Fibroblast of villous mesenchyme (primary cell): ENCODE data around the gene FBXO15. TPM values are rescaled to one million over a fixed set of nuclear protein-coding genes. Genes with fewer than 3 reads are reported as not detected.

Experiments used
- DNase-seq: peaks from one replicate; pipeline ENCODE4 v3.0.0-alpha.2; 2010; ENCODE audit warnings: low read depth
- H3K4me3 ChIP-seq: 2 replicates; pipeline ENCODE4 v1.5.1; 2011; ENCODE audit warnings: low read depth, mild to moderate bottlenecking, low read length
- CTCF ChIP-seq: IDR thresholded peaks from 2 replicates; pipeline ENCODE4 v1.5.1; 2012; ENCODE audit warnings: low read depth, mild to moderate bottlenecking, low read length; ENCODE audit not compliant: insufficient read depth
- total RNA-seq: library from RNA; depleted of rRNA; stranded (reverse); fragments of >200 nt; gene quantifications from 2 replicates; pipeline ENCODE4 v1.2.3, GENCODE V29; 2012

Gene FBXO15
- 0.32 and 0.43 TPM in 2 replicates for total RNA-seq

DNA sequence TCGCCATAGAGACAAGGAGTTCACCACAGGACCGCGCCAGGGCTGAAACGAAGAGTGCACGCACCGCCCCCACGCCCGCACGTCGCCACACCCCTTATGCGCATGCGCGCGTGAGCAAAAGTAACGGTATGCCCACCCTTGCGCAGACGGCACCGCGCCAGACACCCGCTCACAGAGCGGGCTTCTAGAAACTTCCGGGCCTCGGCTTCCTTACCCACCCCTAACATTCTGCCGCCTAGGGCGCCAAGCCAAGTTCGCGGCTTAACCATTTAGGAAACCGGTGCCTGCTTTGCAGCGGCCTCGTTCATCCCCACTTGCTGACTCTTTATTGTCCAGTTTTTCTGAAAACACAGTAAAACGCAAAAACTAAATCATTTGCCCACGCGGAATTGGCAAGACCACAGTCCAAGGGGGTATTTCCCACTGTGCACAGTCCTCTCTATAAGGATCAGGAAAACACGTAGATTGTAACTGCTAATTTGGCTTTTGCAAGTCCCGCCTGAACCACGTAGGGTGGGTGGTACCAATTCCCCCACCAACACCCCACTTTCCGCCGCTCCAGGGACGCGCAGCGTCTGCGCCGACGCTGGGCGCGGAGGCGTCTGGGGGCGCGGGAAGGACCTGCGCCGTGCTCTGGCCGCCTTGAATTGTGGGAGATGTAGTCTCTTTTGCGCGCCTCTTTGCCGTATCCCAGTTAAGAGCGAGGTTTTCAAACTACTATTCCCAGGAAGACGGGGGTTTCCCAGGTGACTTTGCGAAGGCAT lies at the start of gene FBXO15, which contains the start of gene TIMM21:
Gene FBXO15 (minus strand): TSS at position 56 of the 764 bp plus-strand sequence. CDS start 49 bp downstream, at position 7.
Gene TIMM21 (plus strand): TSS at position 745 of the 764 bp plus-strand sequence. CDS start 286 bp downstream, outside the sequence.
- peak; percentile 97 for DNase-seq
- peak within 1 kb of the TSS; percentile 97 for H3K4me3 ChIP-seq
- TF ChIP-seq CTCF: no peak

- peak; percentile 76 for DNase-seq
Observed at GRCh38 chr18:74196220-74197119, 48.8 kb upstream of the FBXO15 start.

DNA sequence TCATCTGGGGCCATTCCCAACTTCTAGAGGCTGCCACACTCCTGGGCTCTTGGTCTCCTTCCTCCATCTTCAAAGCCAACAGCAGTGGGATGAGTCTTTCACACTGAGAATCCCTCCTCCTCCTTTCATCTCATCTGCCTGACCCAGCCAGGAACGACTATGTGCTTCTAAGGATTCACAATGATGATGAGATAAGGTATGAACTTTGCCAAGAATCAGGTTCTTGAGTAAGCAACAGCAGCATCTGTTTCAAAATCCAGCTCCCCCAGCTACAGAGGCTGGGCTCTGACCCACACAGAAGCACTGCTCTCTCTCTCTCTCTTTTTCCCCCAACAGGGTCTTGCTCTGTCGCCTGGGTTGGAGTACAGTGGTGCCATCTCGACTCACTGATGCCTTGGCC lies 47.1 kb upstream of the FBXO15 start:
- TF ChIP-seq CTCF: no peak
- DNase-seq: peak; percentile 14
- no peak overlapping the region for H3K4me3 ChIP-seq

More at GRCh38 chr18:74196220-74197119, 48.8 kb upstream of the FBXO15 start:
- TF ChIP-seq CTCF: peak; percentile 80
- peak overlapping the region; percentile 37 for H3K4me3 ChIP-seq

DNA sequence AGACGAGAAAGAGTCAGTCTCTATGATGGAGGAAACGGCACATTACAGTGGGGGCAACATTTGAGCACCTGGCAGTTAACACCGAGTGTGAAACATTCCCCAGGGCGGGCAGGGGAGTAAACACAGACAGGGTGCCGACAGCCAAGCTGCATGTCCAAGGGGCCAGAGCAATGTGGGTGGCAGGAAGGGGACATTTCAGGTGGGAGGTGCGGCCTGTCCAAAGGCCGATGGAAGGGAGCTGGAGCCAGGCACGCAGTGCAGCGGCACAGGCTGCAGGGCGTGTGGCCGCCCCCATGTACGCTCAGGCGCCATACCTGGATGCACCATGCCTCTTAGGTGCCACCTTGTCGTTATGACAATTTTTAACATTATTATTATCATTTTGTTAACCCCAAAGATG lies 43.9 kb upstream of the FBXO15 start:
- DNase-seq: no peak
- no peak for TF ChIP-seq CTCF
- H3K4me3 ChIP-seq: no peak overlapping the region

DNA sequence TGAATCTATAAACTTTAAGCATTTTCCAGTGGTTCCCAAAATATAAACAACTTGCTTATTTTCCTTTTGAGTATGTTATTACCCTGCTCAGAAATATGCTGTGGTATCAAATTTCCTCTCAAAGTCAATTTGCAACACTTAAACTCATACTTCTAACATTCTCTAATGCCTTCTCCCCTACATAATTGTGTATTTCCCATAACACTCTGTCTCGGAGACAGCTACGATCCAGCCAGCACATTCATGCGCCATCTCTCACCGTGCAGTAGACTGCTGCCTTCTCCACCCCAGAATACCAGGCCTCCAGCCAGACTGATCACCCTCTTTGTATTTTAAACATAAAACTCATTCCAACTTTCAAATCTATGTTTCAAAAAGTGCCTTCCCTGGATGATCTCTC lies 42.5 kb upstream of the FBXO15 start:
- H3K4me3 ChIP-seq: no peak overlapping the region
- no peak for TF ChIP-seq CTCF
- peak; percentile 53 for DNase-seq

GRCh38 chr18:74186661-74187060 lies 39.0 kb upstream of the FBXO15 start:
- no peak overlapping the region for H3K4me3 ChIP-seq
- no peak for DNase-seq
- TF ChIP-seq CTCF: no peak
